ENCODE data around the gene DERA. TPM values are rescaled to one million over a fixed set of nuclear protein-coding genes. Genes with fewer than 3 reads are reported as not detected.
"Not testable (repeated sequence)": the region's sequence is repeated elsewhere in the genome, so short reads cannot be mapped to it uniquely, and the experiment has no call there.

DERA gene
- total RNA-seq, 1 donor from 2014 or later: 91.2 TPM

DNA sequence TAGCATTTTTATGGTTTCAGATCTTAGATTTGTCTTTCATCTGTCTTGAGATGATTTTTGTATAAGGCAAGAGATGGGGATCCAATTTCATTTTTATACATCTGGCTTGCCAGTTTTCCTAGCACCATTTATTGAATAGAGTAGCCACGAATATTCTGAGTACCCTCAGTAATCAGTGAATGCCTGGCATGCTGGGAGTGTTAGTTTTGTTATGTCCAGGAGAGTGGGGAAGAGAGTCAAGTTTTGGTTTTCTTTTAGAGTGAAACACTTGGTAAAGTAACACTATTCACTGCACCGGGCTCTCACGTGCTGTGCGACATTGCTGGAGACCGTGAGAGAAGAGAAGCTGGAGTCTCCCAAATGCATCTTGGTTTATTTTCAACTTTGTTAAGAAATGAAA, 31.3 kb downstream of the DERA start:
- Histone ChIP-seq H3F3A (ENCODE audit: low read depth) (no peaks in the 10 kb centered on the region), H3K9ac (no peak overlapping the region), H3K27ac (no peak overlapping the region), H3K79me2 (ENCODE audit: low read depth) (peaks cover 56% of the 10 kb centered on the region), H3K9me3 (ENCODE audit: low read depth) (no peaks in the 10 kb centered on the region), H3K4me1 (no peaks in the 10 kb centered on the region), H3K4me2 (no peak overlapping the region), H3K36me3 (no peaks in the 10 kb centered on the region), H4K20me1 (ENCODE audit: low read depth) (no peaks in the 10 kb centered on the region), H3K27me3 (no peaks in the 10 kb centered on the region), H2AFZ (replicated peaks) (no peak overlapping the region), H3K4me3 (no peak overlapping the region)
- no peak overlapping the region for H3K27ac Mint-ChIP-seq
- TF ChIP-seq, protein P1, sequence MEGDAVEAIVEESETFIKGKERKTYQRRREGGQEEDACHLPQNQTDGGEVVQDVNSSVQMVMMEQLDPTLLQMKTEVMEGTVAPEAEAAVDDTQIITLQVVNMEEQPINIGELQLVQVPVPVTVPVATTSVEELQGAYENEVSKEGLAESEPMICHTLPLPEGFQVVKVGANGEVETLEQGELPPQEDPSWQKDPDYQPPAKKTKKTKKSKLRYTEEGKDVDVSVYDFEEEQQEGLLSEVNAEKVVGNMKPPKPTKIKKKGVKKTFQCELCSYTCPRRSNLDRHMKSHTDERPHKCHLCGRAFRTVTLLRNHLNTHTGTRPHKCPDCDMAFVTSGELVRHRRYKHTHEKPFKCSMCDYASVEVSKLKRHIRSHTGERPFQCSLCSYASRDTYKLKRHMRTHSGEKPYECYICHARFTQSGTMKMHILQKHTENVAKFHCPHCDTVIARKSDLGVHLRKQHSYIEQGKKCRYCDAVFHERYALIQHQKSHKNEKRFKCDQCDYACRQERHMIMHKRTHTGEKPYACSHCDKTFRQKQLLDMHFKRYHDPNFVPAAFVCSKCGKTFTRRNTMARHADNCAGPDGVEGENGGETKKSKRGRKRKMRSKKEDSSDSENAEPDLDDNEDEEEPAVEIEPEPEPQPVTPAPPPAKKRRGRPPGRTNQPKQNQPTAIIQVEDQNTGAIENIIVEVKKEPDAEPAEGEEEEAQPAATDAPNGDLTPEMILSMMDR (IDR thresholded peaks at IDR 0.05): no peak
- TF ChIP-seq EZH2phosphoT487 (IDR thresholded peaks at IDR 0.05) (no peak), EZH2 (IDR thresholded peaks at IDR 0.05) (no peak)
- peaks cover 25% of the 10 kb centered on the region for H3K36me3 Mint-ChIP-seq
- H3K4me3 Mint-ChIP-seq: no peak overlapping the region
- H3K4me1 Mint-ChIP-seq: no peaks in the 10 kb centered on the region
- DNase-seq (ENCODE audit: low spot score): no peak
- H3K9me3 Mint-ChIP-seq: peaks cover 61% of the 10 kb centered on the region
- no peaks in the 10 kb centered on the region for H3K27me3 Mint-ChIP-seq (ENCODE audit: insufficient read depth, low read depth)

DNA sequence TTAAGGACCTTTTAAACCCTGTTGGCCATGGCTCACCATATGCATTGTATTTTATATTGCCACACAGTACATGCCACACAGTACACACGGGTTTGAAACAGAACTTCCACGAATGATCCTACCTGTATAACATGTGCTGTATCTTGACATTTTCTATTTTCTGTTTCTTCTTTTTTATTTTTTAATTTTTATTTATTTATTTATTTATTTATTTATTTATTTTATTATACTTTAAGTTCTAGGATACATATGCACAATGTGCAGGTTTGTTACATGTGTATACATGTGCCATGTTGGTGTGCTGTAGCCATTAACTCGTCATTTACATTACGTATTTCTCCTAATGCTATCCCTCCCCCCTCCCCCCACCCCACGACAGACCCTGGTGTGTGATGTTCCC, 32.4 kb downstream of the DERA start:
- Mint-ChIP-seq H3K9me3 (peaks cover 70% of the 10 kb centered on the region), H3K36me3 (peaks cover 29% of the 10 kb centered on the region)
- H3K27me3 ChIP-seq: not testable (repeated sequence)

DNA sequence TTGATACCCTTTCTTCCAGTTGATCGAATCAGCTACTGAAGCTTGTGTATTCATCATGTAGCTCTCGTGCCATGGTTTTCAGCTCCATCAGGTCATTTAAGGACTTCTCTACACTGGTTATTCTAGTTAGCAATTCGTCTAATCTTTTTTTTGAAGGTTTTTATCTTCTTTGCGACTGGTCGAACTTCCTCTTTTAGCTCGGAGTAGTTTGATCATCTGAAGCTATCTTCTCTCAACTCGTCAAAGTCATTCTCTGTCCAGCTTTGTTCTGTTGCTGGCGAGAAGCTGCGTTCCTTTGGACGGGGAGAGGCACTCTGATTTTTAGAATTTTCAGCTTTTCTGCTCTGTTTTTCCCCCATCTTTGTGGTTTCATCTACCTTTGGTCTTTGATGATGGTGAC, 37.3 kb downstream of the DERA start:
- not testable (repeated sequence) for H2AFZ ChIP-seq (replicated peaks); H3K4me3 Mint-ChIP-seq; H4K20me1 ChIP-seq (ENCODE audit: low read depth); H3K27ac ChIP-seq; H3K4me2 ChIP-seq; H3K9ac ChIP-seq; H3K36me3 ChIP-seq; H3K9me3 ChIP-seq (ENCODE audit: low read depth); H3F3A ChIP-seq (ENCODE audit: low read depth); H3K4me1 ChIP-seq; H3K4me3 ChIP-seq; H3K4me1 Mint-ChIP-seq; H3K27me3 ChIP-seq; H3K27me3 Mint-ChIP-seq (ENCODE audit: insufficient read depth, low read depth); DNase-seq (ENCODE audit: low spot score); H3K27ac Mint-ChIP-seq
- H3K36me3 Mint-ChIP-seq: peaks cover 18% of the 10 kb centered on the region
- peaks cover 47% of the 10 kb centered on the region for H3K79me2 ChIP-seq (ENCODE audit: low read depth)
- H3K9me3 Mint-ChIP-seq: peaks cover 50% of the 10 kb centered on the region

More for the DNA sequence above, 32.4 kb downstream of the DERA start:
- not testable (repeated sequence) for DNase-seq (ENCODE audit: low spot score); H3K27me3 Mint-ChIP-seq (ENCODE audit: insufficient read depth, low read depth); H3K27ac ChIP-seq; H3K4me3 ChIP-seq; H4K20me1 ChIP-seq (ENCODE audit: low read depth); H3K4me2 ChIP-seq; H3K36me3 ChIP-seq; H3K4me3 Mint-ChIP-seq; H3K4me1 ChIP-seq; H3K9me3 ChIP-seq (ENCODE audit: low read depth); H3K27ac Mint-ChIP-seq; H3K4me1 Mint-ChIP-seq; H3F3A ChIP-seq (ENCODE audit: low read depth); H2AFZ ChIP-seq (replicated peaks); H3K9ac ChIP-seq
- H3K79me2 ChIP-seq (ENCODE audit: low read depth): peaks cover 66% of the 10 kb centered on the region

DNA sequence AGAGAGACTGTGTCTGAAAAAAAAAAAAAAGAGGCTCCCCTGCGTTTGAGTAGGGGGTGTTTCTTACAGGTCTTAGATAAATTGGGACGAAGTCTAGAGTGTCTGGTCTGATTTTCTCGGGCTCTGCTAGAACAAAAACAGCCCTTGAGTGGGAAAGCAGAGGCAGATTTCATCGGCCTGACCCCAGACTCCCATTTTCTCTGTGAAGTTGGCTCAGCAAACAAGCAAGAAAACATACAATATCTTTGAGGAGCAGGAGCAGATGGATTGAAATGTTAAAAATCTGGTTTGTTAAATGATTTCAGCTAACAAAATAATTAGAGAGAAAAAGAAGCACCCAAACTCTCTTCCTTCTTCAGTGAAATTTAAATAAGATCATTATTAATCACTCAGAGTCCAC, 44.1 kb downstream of the DERA start:
- H3K27me3 Mint-ChIP-seq (ENCODE audit: insufficient read depth, low read depth): no peaks in the 10 kb centered on the region
- no peak overlapping the region for H3K27ac Mint-ChIP-seq

More for the DNA sequence above, 44.1 kb downstream of the DERA start:
- no peak overlapping the region for H3K4me3 Mint-ChIP-seq
- Histone ChIP-seq H2AFZ (replicated peaks) (no peak overlapping the region), H3K27me3 (no peaks in the 10 kb centered on the region), H3K4me3 (no peak overlapping the region), H3F3A (ENCODE audit: low read depth) (no peaks in the 10 kb centered on the region), H3K79me2 (ENCODE audit: low read depth) (peaks cover 15% of the 10 kb centered on the region), H3K4me1 (no peaks in the 10 kb centered on the region), H3K4me2 (no peak overlapping the region), H3K36me3 (no peaks in the 10 kb centered on the region), H3K9ac (no peak overlapping the region), H3K27ac (no peak overlapping the region), H3K9me3 (ENCODE audit: low read depth) (no peaks in the 10 kb centered on the region), H4K20me1 (ENCODE audit: low read depth) (no peaks in the 10 kb centered on the region)
- H3K36me3 Mint-ChIP-seq: peaks cover 16% of the 10 kb centered on the region
- DNase-seq (ENCODE audit: low spot score): no peak
- H3K9me3 Mint-ChIP-seq: peaks cover 3% of the 10 kb centered on the region
- H3K4me1 Mint-ChIP-seq: no peaks in the 10 kb centered on the region
- TF ChIP-seq EZH2 (IDR thresholded peaks at IDR 0.05): no peak
- no peak for TF ChIP-seq EZH2phosphoT487 (IDR thresholded peaks at IDR 0.05)
- TF ChIP-seq, protein P1 (IDR thresholded peaks at IDR 0.05): no peak
